ENCODE results near the gene DNPH1. TPM values are rescaled to one million over a fixed set of nuclear protein-coding genes. Genes with fewer than 3 reads are reported as not detected.
A peak's percentile ranks its signal among the peaks of the same experiment; 100 is the strongest.

DNPH1 gene
- total and polyA plus RNA-seq, 12 donors = 33.7 to 229 (median 121) TPM

GRCh38 chr6:43242908-43243663 lies 13.8 kb upstream of the DNPH1 start, which contains the start of gene TTBK1:
Gene TTBK1, plus strand, starts transcription at chr6:43243481. Its CDS starts 3,180 bp downstream, at chr6:43246661.
- H3K9me3 ChIP-seq (replicated peaks in 1 of 3) = no peaks in the 10 kb centered on the region
- H3K4me3 ChIP-seq = no peak within 1 kb of the TSS
- intact Hi-C loops (cut with DNase I) = no loop called here
- H3K27ac ChIP-seq = peak within 1 kb of the TSS in 1 of 5 donors; percentile 30
- no peak for TF ChIP-seq POLR2A (IDR thresholded peaks at IDR 0.05)
- no peak for TF ChIP-seq CTCF (IDR thresholded peaks at IDR 0.05)
- peaks cover 5 to 6% of the 10 kb centered on the region in 2 donors for H3K4me1 ChIP-seq (replicated peaks in 1 of 2)
- no peaks in the 10 kb centered on the region for H3K36me3 ChIP-seq (replicated peaks in 1 of 2)
- DNase-seq = peak in 1 of 7 donors; percentile 72
- H3K27me3 ChIP-seq = peaks cover 24% of the 10 kb centered on the region
- WGBS, 4 donors = 10 to 31% (median 17%) methylated on average over 10 to 47 of the region's 47 CpGs

- 76 to 96% (median 92%) methylated on average over 2 of the region's 2 CpGs for WGBS, 4 donors
Measured at GRCh38 chr6:43241446-43241845, 12.2 kb upstream of the DNPH1 start.

GRCh38 chr6:43240950-43241349 lies 11.7 kb upstream of the DNPH1 start:
- TF ChIP-seq CTCF (IDR thresholded peaks at IDR 0.05) (no peak), POLR2A (IDR thresholded peaks at IDR 0.05) (no peak)
- Histone ChIP-seq H3K36me3 (replicated peaks in 1 of 2) (no peaks in the 10 kb centered on the region), H3K27ac (no peak overlapping the region), H3K9me3 (replicated peaks in 1 of 3) (no peaks in the 10 kb centered on the region), H3K27me3 (peaks cover 24% of the 10 kb centered on the region), H3K4me1 (replicated peaks in 1 of 2) (no peaks in the 10 kb centered on the region), H3K4me3 (no peak overlapping the region)
- WGBS, 4 donors = 85 to 93% (median 89%) methylated on average over 1 of the region's 1 CpG
- intact Hi-C loops (cut with DNase I) = no loop called here
- no peak for DNase-seq

More at GRCh38 chr6:43241446-43241845, 12.2 kb upstream of the DNPH1 start:
- H3K4me3 ChIP-seq = no peak overlapping the region
- H3K27me3 ChIP-seq = peaks cover 24% of the 10 kb centered on the region
- intact Hi-C loops (cut with DNase I) = no loop called here
- H3K9me3 ChIP-seq (replicated peaks in 1 of 3) = no peaks in the 10 kb centered on the region
- H3K4me1 ChIP-seq (replicated peaks in 1 of 2) = peaks cover 0 to 2% of the 10 kb centered on the region in 2 donors
- DNase-seq = no peak
- no peaks in the 10 kb centered on the region for H3K36me3 ChIP-seq (replicated peaks in 1 of 2)
- no peak for TF ChIP-seq CTCF (IDR thresholded peaks at IDR 0.05)
- no peak for TF ChIP-seq POLR2A (IDR thresholded peaks at IDR 0.05)
- no peak overlapping the region for H3K27ac ChIP-seq

- WGBS, 4 donors = 71 to 78% (median 78%) methylated on average over 2 of the region's 2 CpGs
- intact Hi-C loops (cut with DNase I) = no loop called here
- H3K27me3 ChIP-seq = peaks cover 24% of the 10 kb centered on the region
- no peak overlapping the region for H3K4me3 ChIP-seq
- TF ChIP-seq POLR2A (IDR thresholded peaks at IDR 0.05) = no peak
- TF ChIP-seq CTCF (IDR thresholded peaks at IDR 0.05) = no peak
- DNase-seq = no peak
- no peak overlapping the region for H3K27ac ChIP-seq
- no peaks in the 10 kb centered on the region for H3K4me1 ChIP-seq (replicated peaks in 1 of 2)
- H3K36me3 ChIP-seq (replicated peaks in 1 of 2) = no peaks in the 10 kb centered on the region
- H3K9me3 ChIP-seq (replicated peaks in 1 of 3) = no peaks in the 10 kb centered on the region
Measured at GRCh38 chr6:43239054-43239453, 9.8 kb upstream of the DNPH1 start.
